GM10847 (cell line): Measurements from ENCODE around the gene FOXE3.

Experiments
- POLR2A ChIP-seq: IDR thresholded peaks from 2 replicates; pipeline ENCODE4 v1.6.1; 2011; ENCODE audit not compliant: insufficient read length; ENCODE audit errors: extremely low read depth

Gene FOXE3

GRCh38 chr1:47439017-47439818 lies 23.1 kb downstream of the FOXE3 start:
- TF ChIP-seq POLR2A = no peak

GRCh38 chr1:47439819-47440598 lies 23.9 kb downstream of the FOXE3 start:
- TF ChIP-seq POLR2A = no peak

GRCh38 chr1:47440599-47441081 lies 24.6 kb downstream of the FOXE3 start:
- TF ChIP-seq POLR2A = no peak

- no peak for TF ChIP-seq POLR2A
Observed at GRCh38 chr1:47441450-47442106, 25.5 kb downstream of the FOXE3 start.

- no peak for TF ChIP-seq POLR2A
Observed at GRCh38 chr1:47442202-47442601, 26.1 kb downstream of the FOXE3 start.

- TF ChIP-seq POLR2A = no peak
Observed at GRCh38 chr1:47442842-47443529, 26.9 kb downstream of the FOXE3 start.

GRCh38 chr1:47443530-47444296 lies 27.6 kb downstream of the FOXE3 start:
- TF ChIP-seq POLR2A = no peak

GRCh38 chr1:47444297-47444561 lies 28.1 kb downstream of the FOXE3 start:
- no peak for TF ChIP-seq POLR2A

GRCh38 chr1:47444562-47445465 lies 28.7 kb downstream of the FOXE3 start:
- TF ChIP-seq POLR2A = no peak

- no peak for TF ChIP-seq POLR2A
Observed at GRCh38 chr1:47445823-47446550, 29.9 kb downstream of the FOXE3 start.

- TF ChIP-seq POLR2A = no peak
Observed at GRCh38 chr1:47448462-47449222, 32.6 kb downstream of the FOXE3 start.

GRCh38 chr1:47449822-47450552 lies 33.9 kb downstream of the FOXE3 start:
- no peak for TF ChIP-seq POLR2A

- TF ChIP-seq POLR2A = no peak
Observed at GRCh38 chr1:47450606-47451005, 34.5 kb downstream of the FOXE3 start.
